OCI-LY3 (cell line): ENCODE measurements around the gene MBD6.

Source experiments
- CTCF ChIP-seq: fragments of 200-600, 300-600 bp; sonication (generic); IDR thresholded peaks from 2 replicates; pipeline ENCODE4 v1.5.1; 2014; ENCODE audit warnings: antibody characterized with exemption, low read length, low read depth
- EZH2phosphoT487 ChIP-seq: fragments of 200-600 bp; shearing (Covaris generic); IDR thresholded peaks from 2 replicates; pipeline ENCODE4 v1.6.1; 2018; ENCODE audit warnings: antibody characterized with exemption, mixed run types, low read depth

- TF ChIP-seq EZH2phosphoT487 (no peak), CTCF (no peak)
These were observed 41.0 kb upstream of the MBD6 start for GRCh38 chr12:57481671-57482070.
